GM18502 (cell line): Measurements from ENCODE around the gene SLC10A7.

Experiments used
- ATAC-seq: cut with Tn5 transposase; IDR thresholded peaks from one replicate; pipeline ENCODE4 v1.9.1; 2021; ENCODE audit warnings: mild to moderate bottlenecking; ENCODE audit not compliant: unreplicated experiment, poor library complexity

Gene SLC10A7

DNA sequence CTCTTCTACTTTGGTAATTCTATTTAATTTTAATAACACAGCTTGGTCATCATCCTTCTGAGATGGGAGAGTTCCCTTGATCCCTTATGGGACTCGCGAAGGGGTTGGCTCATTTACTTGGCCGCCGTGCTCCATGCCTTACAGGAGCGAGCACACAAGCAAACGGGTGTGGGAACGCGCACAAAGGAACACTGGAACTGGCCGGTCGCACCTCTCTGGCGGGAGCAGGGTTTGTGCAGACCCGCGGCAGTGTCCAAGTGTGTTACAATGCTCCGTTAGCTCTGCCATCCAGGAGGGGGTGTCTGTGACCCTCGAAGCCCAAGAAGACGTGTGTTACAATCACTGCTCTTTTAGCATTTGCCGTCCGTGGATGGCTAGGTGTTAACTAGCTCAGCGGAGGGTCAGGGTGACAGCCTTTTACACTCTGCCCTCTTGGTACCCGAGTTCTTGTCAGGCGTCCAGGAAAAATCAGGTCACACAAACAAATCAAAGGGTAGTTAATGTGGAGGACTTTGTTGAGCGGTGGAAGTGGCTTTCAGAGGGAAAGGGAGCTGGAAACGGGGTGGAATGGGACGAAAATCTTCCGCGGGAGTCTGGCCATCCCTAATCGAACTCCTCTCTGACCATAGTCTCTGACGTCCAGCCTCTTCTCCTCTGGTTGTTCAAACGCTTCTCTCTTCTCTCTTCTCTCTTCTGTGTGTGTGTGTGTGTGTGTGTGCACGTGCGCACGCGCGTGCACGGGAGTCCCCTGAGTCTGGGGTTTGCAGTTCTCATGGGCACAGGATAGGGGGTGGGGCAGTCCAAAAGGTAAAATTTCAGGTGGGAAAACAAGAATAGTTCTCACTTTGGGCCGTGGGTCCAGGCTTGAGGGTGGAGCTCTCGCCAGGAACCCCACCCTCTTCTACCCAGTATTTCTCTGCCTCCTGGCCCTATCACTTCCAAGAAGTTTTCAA, 76.3 kb downstream of the SLC10A7 start:
- no peak for ATAC-seq

DNA sequence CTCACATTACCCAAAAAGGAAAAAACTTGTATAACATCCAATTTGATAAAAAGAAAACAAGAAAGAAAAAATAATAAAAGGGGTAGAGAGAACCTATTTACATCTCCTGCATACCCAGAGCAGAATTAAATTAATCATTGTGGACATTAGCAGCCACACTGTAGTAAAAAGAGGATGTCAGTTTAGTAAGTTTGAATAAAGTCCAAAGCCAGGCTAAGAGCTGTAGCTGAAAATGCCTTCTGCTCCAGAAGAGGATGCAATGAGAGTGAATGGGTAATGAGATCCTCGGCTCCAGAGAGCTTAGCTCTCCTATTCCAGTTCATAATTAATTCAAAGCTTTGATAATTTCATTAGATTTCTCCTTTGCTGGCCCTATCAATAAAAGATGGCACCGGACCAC, 78.2 kb downstream of the SLC10A7 start:
- ATAC-seq = no peak

- no peak for ATAC-seq
Measured at GRCh38 chr4:146442801-146443200, 78.9 kb downstream of the SLC10A7 start.

DNA sequence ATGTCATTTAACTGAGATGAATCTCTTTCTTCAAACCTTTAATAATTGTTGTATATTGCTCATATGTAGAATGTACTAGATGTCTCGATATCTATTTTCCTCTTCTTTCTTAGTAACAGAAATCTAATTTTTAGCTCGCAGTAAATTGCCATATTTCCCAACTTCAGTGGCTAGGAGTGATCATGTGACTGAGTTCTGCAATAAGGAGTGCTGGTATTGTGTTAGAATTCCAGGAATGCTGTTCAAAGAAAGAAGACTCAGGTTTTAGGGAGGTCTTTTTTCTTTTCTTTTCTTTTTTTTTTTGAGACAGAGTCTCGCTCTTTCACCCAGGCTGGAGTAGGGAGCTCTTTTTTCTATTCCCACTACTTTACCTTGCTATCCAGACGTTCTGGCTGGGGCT, 81.7 kb downstream of the SLC10A7 start:
- ATAC-seq = no peak

DNA sequence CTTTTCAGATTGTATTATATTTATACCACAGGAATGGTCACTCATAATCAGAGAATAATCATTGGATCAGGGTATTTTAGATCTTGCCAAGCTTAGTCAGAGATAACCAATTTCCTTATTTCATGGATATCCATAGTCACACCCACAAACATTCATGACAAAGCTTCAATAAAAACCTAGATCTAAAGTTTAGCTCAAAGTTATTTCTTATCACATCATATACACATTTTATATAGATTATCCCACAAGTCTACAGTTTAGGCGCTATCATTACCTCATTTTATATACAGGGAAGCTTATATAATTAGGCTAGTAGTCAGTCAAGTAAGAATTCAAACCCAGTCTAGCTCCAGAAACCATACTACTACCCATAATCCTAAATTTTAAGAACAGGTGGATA, 82.3 kb downstream of the SLC10A7 start:
- no peak for ATAC-seq

DNA sequence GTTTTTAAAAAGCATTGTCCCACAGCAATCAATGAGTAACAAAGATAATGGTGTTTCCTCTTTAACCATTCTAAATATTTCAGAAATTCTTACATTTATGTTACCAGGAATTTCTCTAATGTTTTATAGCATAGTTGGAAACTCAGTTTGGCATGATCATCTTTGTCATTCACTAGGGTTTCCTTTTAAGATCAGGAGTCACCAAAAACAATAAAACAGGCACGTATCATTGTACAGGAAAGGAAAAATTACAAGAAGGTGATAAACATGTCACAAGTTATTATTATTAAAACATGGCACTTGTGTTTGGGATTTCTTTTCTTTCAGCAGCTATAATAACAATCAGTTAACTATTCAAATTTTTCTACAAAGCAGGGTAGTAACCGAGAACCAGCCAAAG, 84.0 kb downstream of the SLC10A7 start:
- ATAC-seq = no peak

GRCh38 chr4:146436423-146437162, 85.1 kb downstream of the SLC10A7 start:
- no peak for ATAC-seq

DNA sequence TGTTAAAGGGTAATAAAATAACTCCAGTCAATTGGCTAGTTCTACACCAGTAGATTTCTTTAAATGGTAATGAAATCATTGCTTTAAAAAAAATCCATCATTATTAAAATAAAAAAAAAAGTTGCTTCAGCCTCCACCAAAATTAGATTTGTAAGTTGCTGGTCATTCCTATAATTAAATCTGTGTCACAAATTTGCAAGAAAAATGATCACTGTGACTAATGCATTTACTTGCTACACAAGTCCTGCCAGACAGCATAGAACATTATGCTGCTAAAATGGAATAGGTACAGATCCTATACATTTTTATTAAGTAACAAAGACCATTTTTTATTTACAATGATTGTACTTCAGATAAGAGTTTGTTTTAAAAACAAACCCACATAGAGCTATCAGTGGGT, 85.8 kb downstream of the SLC10A7 start:
- ATAC-seq = no peak

DNA sequence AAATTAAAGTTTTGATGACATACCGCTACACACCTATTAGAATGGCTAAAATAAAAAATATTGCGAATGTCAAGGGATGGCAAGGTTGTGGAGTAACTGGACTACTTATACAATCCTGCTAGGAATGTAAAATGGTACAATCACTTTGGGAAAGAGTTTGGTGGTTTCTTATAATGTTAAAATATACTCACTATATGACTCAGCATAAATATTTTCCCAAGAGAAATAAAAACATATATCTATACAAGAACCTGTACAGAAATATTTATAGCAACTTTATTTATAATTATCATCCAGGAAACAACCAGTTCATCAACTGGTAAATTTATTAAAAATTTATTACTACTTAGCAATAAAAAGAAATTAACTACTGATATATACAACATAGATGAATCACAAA, 89.7 kb downstream of the SLC10A7 start:
- ATAC-seq = no peak

DNA sequence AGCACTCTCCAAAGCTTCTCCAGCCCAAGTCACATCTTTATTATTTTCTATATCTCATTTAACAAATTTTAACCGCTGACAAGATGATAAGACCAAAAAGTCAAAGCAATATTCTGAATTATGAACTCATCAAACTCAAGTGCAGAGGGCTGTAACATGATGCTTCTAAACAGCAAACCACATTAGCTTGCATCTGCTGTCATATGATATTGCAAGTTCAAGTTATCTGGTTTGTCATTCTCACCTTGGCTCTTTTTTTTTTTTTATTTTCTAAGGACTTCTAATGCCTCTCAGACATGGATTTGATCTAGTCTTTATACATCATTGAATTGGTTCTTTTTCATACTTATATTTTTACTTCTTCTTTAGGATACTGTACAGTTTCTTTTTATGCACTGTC, 93.4 kb downstream of the SLC10A7 start:
- no peak for ATAC-seq

- no peak for ATAC-seq
Measured at GRCh38 chr4:146417822-146418221, 103.9 kb downstream of the SLC10A7 start.

DNA sequence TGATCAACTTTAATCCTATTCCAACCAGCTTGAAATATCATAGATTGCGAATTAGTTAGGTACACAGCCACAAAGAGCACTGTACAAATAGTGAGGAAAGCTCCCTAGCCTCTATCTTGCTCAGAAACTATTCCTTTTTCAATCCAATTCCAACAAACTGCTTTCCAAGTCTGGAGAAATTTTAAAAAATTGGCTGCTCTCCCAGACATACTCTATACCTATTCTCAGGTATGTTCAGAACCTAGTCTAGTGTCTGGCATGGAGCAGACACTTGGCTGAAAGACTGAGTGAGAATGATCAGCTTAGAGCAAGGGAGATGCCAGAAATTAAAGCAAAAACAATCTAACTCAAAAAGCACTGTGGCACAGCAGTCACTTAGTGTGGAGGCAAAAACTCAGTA, 105.9 kb downstream of the SLC10A7 start:
- ATAC-seq = no peak

DNA sequence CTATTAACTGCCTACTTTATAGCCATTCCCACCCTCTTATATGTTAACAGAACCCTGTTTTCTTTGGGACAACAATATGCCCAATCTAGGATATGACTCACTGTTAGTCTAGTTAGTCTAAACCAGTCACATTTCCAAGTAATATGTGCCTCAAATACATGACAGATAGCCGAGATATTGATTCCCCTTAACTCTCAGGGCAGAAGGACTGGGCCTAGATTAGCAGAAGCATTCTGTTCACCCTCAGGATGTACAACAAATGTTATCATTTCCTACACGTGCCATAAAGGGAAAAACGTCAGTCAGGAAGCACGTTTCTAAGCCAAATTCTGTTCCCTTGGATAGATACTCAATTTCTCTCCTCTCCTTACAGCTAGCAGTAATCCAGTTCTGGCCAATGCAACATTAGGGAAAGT, 114.1 kb downstream of the SLC10A7 start:
- no peak for ATAC-seq

DNA sequence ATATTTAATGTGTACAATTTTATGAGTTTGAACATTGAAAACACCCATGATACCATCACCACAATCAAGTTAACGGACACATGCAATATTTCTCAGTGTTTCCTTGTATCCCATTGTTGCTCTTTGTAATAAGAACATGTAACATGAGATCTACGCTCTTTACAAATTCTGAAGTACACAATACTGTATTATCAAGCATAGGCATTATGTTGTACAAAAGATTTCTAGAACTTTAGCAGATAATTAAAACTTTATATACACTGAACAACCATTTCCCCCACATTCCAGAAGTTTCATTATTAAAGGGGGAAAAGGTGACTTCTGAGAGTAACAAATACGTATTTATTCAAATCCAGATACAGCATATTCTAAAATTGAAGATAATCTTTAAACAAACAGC, 114.5 kb downstream of the SLC10A7 start:
- no peak for ATAC-seq

- ATAC-seq = no peak
Measured at GRCh38 chr4:146401274-146401673, 120.5 kb downstream of the SLC10A7 start.

DNA sequence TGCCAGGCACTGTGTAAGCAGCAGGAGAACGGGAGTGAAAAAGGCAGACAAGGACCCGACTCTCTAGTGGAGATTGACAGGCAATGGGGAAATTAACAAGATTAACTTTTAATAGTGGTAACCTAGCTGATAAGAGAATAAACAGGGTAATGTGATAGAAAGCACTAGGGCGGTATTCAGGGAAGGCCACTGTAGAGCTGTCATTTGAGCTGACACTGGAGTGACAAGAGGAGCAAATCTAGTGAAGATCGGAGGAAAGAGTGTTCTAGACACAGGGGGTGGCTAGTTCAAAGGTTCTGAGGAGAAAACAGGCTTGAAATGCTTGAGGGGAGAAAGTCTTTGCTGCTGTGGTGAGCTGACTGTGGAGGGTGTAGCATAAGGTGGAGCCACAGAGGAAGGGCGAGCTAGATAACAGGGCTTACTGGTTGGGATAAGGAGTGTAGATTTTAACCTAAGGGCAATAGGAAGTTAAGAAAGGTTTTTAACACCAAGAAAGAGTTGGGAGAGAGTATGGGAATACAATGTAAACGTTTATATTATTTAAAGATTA, 122.8 kb downstream of the SLC10A7 start:
- ATAC-seq = no peak

GRCh38 chr4:146398404-146398803, 123.3 kb downstream of the SLC10A7 start:
- ATAC-seq = no peak

DNA sequence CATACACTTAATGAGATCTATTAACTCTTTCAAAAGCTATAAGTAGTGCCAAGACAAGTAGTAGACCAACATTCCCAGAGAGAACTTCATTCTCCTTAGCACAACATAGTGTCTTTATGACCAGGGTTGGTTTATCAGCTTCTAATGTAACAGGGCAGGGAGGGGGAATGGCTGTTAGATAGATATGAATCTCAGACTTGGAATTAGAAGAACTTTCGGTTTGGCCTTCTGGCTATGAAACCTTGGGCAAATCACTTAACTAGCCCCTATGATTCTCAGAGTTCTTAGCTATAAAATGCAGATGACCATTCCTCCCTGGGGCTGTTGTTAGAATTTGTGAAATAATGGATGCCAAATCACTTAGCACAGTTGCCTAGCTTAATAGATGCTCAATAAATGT, 132.2 kb downstream of the SLC10A7 start:
- no peak for ATAC-seq

GRCh38 chr4:146382194-146382593, 139.5 kb downstream of the SLC10A7 start:
- ATAC-seq = no peak

- ATAC-seq = peak; percentile 49
Measured at GRCh38 chr4:146381263-146381872, 140.4 kb downstream of the SLC10A7 start.

GRCh38 chr4:146379744-146380143, 142.0 kb downstream of the SLC10A7 start:
- no peak for ATAC-seq
